Suprapubic skin (tissue), 4 donors: ENCODE data around the gene PPP2R1B.

Experiments
- POLR2A ChIP-seq, 2 donors: fragments of 450-650 bp; IDR thresholded peaks; one replicate each; pipeline ENCODE4 v1.6.1; 2017; ENCODE audit warnings: antibody characterized with exemption in 2 of 2, mild to moderate bottlenecking in 2 of 2, moderate library complexity in 2 of 2
- POLR2AphosphoS5 ChIP-seq, 3 donors: sonication (generic); formaldehyde crosslinking; IDR thresholded peaks; one replicate each; pipeline ENCODE4 v1.6.1; 2017; ENCODE audit warnings: antibody characterized with exemption in 3 of 3
- TF ChIP-seq, protein P1 (sequence below), 2 donors: fragments of 200-600 bp in 1 of 2; fragments of 450-650 bp in 1 of 2; sonication (generic) in 1 of 2; IDR thresholded peaks; one replicate each; pipeline ENCODE4 v1.5.1; 2016 to 2019; ENCODE audit warnings: antibody characterized with exemption in 2 of 2, mild to moderate bottlenecking in 1 of 2, moderate library complexity in 1 of 2

DNA sequence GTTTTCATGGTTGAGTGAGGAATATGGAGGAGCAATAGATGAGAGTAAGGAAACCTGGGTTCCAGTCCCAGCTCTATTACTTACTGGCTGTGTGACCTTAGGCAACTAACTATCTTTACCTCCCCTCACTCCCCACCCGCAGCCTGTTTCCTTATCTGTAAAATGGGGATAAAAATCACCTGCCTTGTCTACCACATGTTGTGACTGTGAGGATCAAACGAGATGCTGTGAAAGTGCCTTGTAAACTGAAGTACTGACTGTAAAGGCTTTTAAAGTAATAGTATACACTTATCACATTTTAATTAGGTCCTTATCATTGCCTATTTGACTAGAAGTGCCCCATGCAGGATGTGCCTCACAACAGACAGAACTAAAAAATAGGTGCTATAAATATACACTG, 18.9 kb upstream of the PPP2R1B start:
- TF ChIP-seq, protein P1, sequence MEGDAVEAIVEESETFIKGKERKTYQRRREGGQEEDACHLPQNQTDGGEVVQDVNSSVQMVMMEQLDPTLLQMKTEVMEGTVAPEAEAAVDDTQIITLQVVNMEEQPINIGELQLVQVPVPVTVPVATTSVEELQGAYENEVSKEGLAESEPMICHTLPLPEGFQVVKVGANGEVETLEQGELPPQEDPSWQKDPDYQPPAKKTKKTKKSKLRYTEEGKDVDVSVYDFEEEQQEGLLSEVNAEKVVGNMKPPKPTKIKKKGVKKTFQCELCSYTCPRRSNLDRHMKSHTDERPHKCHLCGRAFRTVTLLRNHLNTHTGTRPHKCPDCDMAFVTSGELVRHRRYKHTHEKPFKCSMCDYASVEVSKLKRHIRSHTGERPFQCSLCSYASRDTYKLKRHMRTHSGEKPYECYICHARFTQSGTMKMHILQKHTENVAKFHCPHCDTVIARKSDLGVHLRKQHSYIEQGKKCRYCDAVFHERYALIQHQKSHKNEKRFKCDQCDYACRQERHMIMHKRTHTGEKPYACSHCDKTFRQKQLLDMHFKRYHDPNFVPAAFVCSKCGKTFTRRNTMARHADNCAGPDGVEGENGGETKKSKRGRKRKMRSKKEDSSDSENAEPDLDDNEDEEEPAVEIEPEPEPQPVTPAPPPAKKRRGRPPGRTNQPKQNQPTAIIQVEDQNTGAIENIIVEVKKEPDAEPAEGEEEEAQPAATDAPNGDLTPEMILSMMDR (IDR thresholded peaks at IDR 0.05), result no peak
- TF ChIP-seq POLR2A (IDR thresholded peaks at IDR 0.05) (no peak), POLR2AphosphoS5 (IDR thresholded peaks at IDR 0.05) (no peak)
